ENCODE data around the gene UQCR11. TPM values are rescaled to one million over a fixed set of nuclear protein-coding genes. Genes with fewer than 3 reads are reported as not detected.

UQCR11 gene
- total RNA-seq: 10 to 100 TPM; 45.8 to 60.8 TPM
- 105 TPM for polyA plus RNA-seq (ENCODE audit: insufficient read depth, low read depth, low replicate concordance)
- long read RNA-seq, donor 1, transcript UQCR11-201 (2 exons, 753 nt): minor isoform, 8 of 249 reads
- long read RNA-seq, donor 1, transcript UQCR11-203 (3 exons, 1,324 nt): major isoform, 241 of 249 reads
- long read RNA-seq, donor 1, partial matches to known transcripts: 0 of 249 reads
- long read RNA-seq, donor 1, other reads (novel, unspliced or antisense): 0 of 249 reads
- long read RNA-seq, donor 2, transcript UQCR11-203 (3 exons, 1,324 nt): major isoform, 175 of 247 reads
- long read RNA-seq, donor 2, transcript UQCR11-201 (2 exons, 753 nt): minor isoform, 8 of 247 reads
- long read RNA-seq, donor 2, partial matches to known transcripts: 64 of 247 reads
- long read RNA-seq, donor 2, other reads (novel, unspliced or antisense): 0 of 247 reads

DNA sequence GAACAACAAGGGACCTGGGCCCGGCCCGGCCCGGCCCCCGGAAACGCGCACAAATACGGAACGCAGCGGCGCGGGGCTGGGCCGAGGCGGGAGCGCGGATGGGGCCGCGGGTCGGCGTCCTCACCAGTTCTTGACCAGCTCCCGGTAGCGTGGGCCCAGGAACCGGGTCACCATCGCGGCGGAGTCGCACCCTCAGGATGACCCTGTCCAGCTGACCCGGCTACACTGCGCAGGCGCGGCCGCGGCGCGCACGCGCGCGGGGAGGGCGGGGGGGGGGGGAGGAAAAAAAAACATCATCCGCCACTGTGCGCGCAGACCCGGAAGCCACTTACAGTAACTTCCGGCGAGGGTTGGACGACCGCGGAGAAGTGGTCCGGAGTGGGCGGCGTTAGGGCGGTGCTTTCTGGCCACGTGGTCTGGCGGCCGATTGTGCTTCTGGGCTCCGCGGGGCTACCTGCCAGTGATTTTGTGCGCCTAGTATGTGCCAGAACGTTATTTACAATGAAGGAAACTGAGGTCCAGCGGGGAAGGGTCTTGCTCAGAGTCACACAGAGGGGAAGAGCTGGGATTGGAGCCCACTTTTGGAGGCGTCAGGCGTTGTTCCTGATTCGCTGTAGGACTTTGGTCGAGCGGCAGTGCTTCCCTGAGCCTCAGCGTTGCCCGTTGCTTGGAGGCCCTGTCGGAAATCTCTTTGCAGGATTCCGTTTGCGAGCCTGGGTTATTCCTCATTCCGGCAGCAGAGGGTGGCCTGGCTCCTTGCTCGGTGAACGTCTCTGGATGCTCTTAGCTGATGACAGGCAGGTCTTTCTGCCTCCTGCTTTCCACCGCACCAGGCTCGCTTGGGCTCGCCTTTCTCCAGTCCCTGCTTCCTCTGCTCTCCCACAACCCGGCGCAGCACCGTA is at the start of gene UQCR11:
Gene UQCR11, minus strand, starts transcription at position 227 of the 902 bp plus-strand sequence. Its CDS starts 53 bp downstream, at position 174.
- H3K36me3 ChIP-seq (ENCODE audit: low read depth, missing control alignments): no peaks in the 10 kb centered on the region
- peak within 1 kb of the TSS; percentile 96 for H3K4me3 ChIP-seq
- H3K27me3 ChIP-seq: no peaks in the 10 kb centered on the region
- peak within 1 kb of the TSS; percentile 79 to 89 for H3K27ac ChIP-seq
- DNase-seq: peak; percentile 98
- TF ChIP-seq, protein P1, sequence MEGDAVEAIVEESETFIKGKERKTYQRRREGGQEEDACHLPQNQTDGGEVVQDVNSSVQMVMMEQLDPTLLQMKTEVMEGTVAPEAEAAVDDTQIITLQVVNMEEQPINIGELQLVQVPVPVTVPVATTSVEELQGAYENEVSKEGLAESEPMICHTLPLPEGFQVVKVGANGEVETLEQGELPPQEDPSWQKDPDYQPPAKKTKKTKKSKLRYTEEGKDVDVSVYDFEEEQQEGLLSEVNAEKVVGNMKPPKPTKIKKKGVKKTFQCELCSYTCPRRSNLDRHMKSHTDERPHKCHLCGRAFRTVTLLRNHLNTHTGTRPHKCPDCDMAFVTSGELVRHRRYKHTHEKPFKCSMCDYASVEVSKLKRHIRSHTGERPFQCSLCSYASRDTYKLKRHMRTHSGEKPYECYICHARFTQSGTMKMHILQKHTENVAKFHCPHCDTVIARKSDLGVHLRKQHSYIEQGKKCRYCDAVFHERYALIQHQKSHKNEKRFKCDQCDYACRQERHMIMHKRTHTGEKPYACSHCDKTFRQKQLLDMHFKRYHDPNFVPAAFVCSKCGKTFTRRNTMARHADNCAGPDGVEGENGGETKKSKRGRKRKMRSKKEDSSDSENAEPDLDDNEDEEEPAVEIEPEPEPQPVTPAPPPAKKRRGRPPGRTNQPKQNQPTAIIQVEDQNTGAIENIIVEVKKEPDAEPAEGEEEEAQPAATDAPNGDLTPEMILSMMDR (IDR thresholded peaks at IDR 0.05): peak; percentile 43 to 67 (median 57)
- no peak for TF ChIP-seq POLR2A (IDR thresholded peaks at IDR 0.05)
- 1% methylated on average over 21 to 63 of the region's 79 CpGs for WGBS, 2 donors
- H3K4me1 ChIP-seq: peaks cover 35% of the 10 kb centered on the region
- H3K9me3 ChIP-seq: no peaks in the 10 kb centered on the region
- intact Hi-C loops (cut with DNase I; ENCODE audit: low total_unique reads): no loop called here

GRCh38 chr19:1654178-1654792 is 49.0 kb upstream of the UQCR11 start:
- Histone ChIP-seq H3K27ac (no peak overlapping the region), H3K9me3 (no peaks in the 10 kb centered on the region), H3K36me3 (ENCODE audit: low read depth, missing control alignments) (no peaks in the 10 kb centered on the region), H3K27me3 (no peaks in the 10 kb centered on the region), H3K4me3 (no peak overlapping the region), H3K4me1 (peaks cover 12% of the 10 kb centered on the region)
- intact Hi-C loops (cut with DNase I; ENCODE audit: low total_unique reads): no loop called here
- TF ChIP-seq POLR2A (IDR thresholded peaks at IDR 0.05): no peak
- TF ChIP-seq, protein P1 (IDR thresholded peaks at IDR 0.05): no peak
- 78 to 90% methylated on average over 9 to 18 of the region's 18 CpGs for WGBS, 2 donors
- no peak for DNase-seq

- DNase-seq: no peak
- 13 to 14% methylated on average over 17 to 18 of the region's 18 CpGs for WGBS, 2 donors
- intact Hi-C loops (cut with DNase I; ENCODE audit: low total_unique reads): no loop called here
These were observed 48.0 kb upstream of the UQCR11 start for GRCh38 chr19:1653300-1653628.

DNA sequence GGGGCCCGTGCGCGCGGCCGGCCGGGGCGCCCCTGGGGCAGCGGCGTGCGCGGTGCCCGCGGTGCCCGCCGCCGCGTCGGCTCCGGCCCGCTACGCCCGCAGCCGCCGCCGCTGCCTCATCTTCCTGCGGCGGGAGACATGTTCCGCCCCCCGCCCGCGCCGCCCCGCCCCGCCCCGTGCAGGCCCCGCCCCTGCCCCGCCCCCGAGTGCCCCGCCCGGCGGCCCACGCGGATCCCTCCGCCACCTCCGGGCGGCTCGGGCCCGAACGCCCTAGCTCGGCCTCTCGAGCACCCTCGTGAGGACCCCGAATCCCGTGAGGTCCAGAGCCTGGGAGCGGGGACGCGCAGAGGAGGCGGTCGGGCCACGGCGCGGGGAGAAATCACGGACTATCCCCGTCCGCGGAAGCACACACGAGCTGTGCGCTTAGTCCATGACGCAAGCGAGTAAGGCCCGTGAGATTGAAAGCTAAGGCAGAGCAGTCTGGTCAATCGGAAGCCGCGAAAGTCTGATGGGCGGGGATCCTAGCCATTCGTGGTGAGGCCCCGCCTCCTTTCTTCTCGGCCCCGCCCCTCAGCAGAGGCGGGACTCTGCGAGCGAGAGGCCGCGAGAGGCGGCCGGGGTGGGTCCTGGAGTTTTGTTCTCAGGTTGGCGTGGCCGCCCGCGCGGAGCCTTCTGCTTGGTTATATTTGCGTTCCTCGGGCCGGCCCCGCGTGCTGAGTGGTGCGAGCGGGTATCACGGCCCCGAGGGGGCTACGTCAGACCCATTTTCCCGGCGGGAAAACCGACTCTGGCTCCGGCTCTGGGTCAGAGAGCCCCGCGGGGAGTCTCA is 47.4 kb upstream of the UQCR11 start, which contains the start of gene TCF3:
Gene TCF3, minus strand, starts transcription at position 145 of the 829 bp plus-strand sequence. CDS start 2,367 bp downstream, outside the sequence.
- peak within 1 kb of the TSS; percentile 80 to 84 for H3K4me3 ChIP-seq
- H3K9me3 ChIP-seq: no peaks in the 10 kb centered on the region
- no peaks in the 10 kb centered on the region for H3K36me3 ChIP-seq (ENCODE audit: low read depth, missing control alignments)
- H3K4me1 ChIP-seq: peaks cover 12% of the 10 kb centered on the region
- 0% methylated on average over 39 to 60 of the region's 107 CpGs for WGBS, 2 donors
- peak; percentile 99 for DNase-seq
- no peaks in the 10 kb centered on the region for H3K27me3 ChIP-seq
- intact Hi-C loops (cut with DNase I; ENCODE audit: low total_unique reads): no loop called here
- peak within 1 kb of the TSS; percentile 100 for H3K27ac ChIP-seq
- TF ChIP-seq, protein P1 (IDR thresholded peaks at IDR 0.05): peak in 2 of 3 experiments; percentile 13 to 48
- TF ChIP-seq POLR2A (IDR thresholded peaks at IDR 0.05): no peak

More at GRCh38 chr19:1653300-1653628, 48.0 kb upstream of the UQCR11 start:
- Histone ChIP-seq H3K4me1 (peaks cover 12% of the 10 kb centered on the region), H3K27me3 (no peaks in the 10 kb centered on the region), H3K4me3 (peak overlapping the region; percentile 80 to 84), H3K27ac (peak overlapping the region; percentile 100), H3K9me3 (no peaks in the 10 kb centered on the region), H3K36me3 (ENCODE audit: low read depth, missing control alignments) (no peaks in the 10 kb centered on the region)
- TF ChIP-seq, protein P1 (IDR thresholded peaks at IDR 0.05): no peak
- no peak for TF ChIP-seq POLR2A (IDR thresholded peaks at IDR 0.05)

Data from testis (tissue), 5 donors.